ENCODE data around the gene FAM53A.
"Not testable (repeated sequence)": the region's sequence is repeated elsewhere in the genome, so short reads cannot be mapped to it uniquely, and the experiment has no call there.

FAM53A gene

GRCh38 chr4:1609901-1610790, 74.0 kb downstream of the FAM53A start:
- no peaks in the 10 kb centered on the region for H3K36me3 ChIP-seq (ENCODE audit: control insufficient read depth in 5 of 5, insufficient read depth in 5 of 5, low read length in 5 of 5)
- H3K4me3 ChIP-seq (ENCODE audit: low read depth in 1 of 5, low read length in 5 of 5) = no peak overlapping the region
- H3K9me3 ChIP-seq (ENCODE audit: control insufficient read depth in 5 of 5, low read length in 5 of 5) = peaks cover 0 to 2% (median 0%) of the 10 kb centered on the region in 5 donors
- H3K9ac ChIP-seq (ENCODE audit: low read length in 5 of 5) = no peak overlapping the region
- H3K27me3 ChIP-seq (ENCODE audit: control insufficient read depth in 5 of 5, insufficient read depth in 4 of 5, low read length in 5 of 5) = peaks cover 7 to 11% (median 8%) of the 10 kb centered on the region in 5 donors
- no peaks in the 10 kb centered on the region for H3K4me1 ChIP-seq (ENCODE audit: control insufficient read depth in 5 of 5, insufficient read depth in 5 of 5, low read length in 5 of 5)
- no peak overlapping the region for H3K27ac ChIP-seq (ENCODE audit: low read depth, low read length)

DNA sequence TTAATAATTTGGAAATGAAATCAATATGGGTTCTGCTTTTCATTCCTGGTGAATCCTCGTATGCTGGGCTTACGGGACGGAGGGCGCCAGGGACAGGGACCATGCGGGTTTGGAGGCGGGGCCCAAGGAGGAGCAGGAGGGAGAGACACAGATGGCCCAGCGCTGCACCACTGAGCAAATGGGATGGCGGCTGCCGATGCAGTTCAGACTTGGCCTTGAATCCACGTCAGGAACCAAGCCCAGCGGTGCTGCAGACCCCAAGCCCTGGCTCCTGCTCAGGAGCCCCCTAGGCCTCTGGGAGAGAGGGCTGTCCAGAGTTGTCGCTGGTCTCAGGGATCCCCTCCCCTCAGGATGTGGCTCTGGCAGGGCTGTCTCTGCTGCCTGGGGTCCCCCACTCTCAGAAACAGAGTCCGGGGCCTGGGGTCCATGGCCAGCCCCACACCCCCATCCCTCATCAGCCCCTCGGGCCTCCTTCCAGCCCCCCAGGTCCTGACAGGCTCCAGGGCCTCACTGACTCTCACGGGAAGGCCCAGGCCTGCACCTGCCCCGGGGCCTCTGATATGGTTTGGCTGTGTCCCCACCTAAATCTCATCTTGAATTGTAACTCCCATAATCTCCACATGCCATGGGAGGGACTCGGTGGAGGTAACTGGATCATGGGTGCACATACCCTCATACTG, 75.2 kb downstream of the FAM53A start:
- H3K36me3 ChIP-seq (ENCODE audit: control insufficient read depth in 5 of 5, insufficient read depth in 5 of 5, low read length in 5 of 5) = no peaks in the 10 kb centered on the region
- H3K27me3 ChIP-seq (ENCODE audit: control insufficient read depth in 5 of 5, insufficient read depth in 4 of 5, low read length in 5 of 5) = peaks cover 16 to 20% (median 18%) of the 10 kb centered on the region in 5 donors
- H3K4me1 ChIP-seq (ENCODE audit: control insufficient read depth in 5 of 5, insufficient read depth in 5 of 5, low read length in 5 of 5) = no peaks in the 10 kb centered on the region
- H3K9me3 ChIP-seq (ENCODE audit: control insufficient read depth in 5 of 5, low read length in 5 of 5) = peaks cover 0 to 2% (median 0%) of the 10 kb centered on the region in 5 donors
- no peak overlapping the region for H3K4me3 ChIP-seq (ENCODE audit: low read depth in 1 of 5, low read length in 5 of 5)
- no peak overlapping the region for H3K27ac ChIP-seq (ENCODE audit: low read depth, low read length)
- no peak overlapping the region for H3K9ac ChIP-seq (ENCODE audit: low read length in 5 of 5)

- Histone ChIP-seq H3K9me3 (ENCODE audit: control insufficient read depth in 5 of 5, low read length in 5 of 5) (peaks cover 0 to 2% (median 0%) of the 10 kb centered on the region in 5 donors), H3K27ac (ENCODE audit: low read depth, low read length) (no peak overlapping the region), H3K36me3 (ENCODE audit: control insufficient read depth in 5 of 5, insufficient read depth in 5 of 5, low read length in 5 of 5) (no peaks in the 10 kb centered on the region), H3K9ac (ENCODE audit: low read length in 5 of 5) (no peak overlapping the region), H3K4me1 (ENCODE audit: control insufficient read depth in 5 of 5, insufficient read depth in 5 of 5, low read length in 5 of 5) (peaks cover 0 to 5% (median 0%) of the 10 kb centered on the region in 5 donors), H3K27me3 (ENCODE audit: control insufficient read depth in 5 of 5, insufficient read depth in 4 of 5, low read length in 5 of 5) (peaks cover 18 to 26% (median 25%) of the 10 kb centered on the region in 5 donors), H3K4me3 (ENCODE audit: low read depth in 1 of 5, low read length in 5 of 5) (no peak overlapping the region)
Measured at GRCh38 chr4:1608196-1608820, 75.8 kb downstream of the FAM53A start.

- H3K27me3 ChIP-seq (ENCODE audit: control insufficient read depth in 5 of 5, insufficient read depth in 4 of 5, low read length in 5 of 5) = peaks cover 24 to 32% (median 28%) of the 10 kb centered on the region in 5 donors
- not testable (repeated sequence) for H3K4me3 ChIP-seq (ENCODE audit: low read depth in 1 of 5, low read length in 5 of 5); H3K9ac ChIP-seq (ENCODE audit: low read length in 5 of 5); H3K4me1 ChIP-seq (ENCODE audit: control insufficient read depth in 5 of 5, insufficient read depth in 5 of 5, low read length in 5 of 5); H3K27ac ChIP-seq (ENCODE audit: low read depth, low read length); H3K9me3 ChIP-seq (ENCODE audit: control insufficient read depth in 5 of 5, low read length in 5 of 5); H3K36me3 ChIP-seq (ENCODE audit: control insufficient read depth in 5 of 5, insufficient read depth in 5 of 5, low read length in 5 of 5)
Measured at GRCh38 chr4:1607436-1608195, 76.5 kb downstream of the FAM53A start.

DNA sequence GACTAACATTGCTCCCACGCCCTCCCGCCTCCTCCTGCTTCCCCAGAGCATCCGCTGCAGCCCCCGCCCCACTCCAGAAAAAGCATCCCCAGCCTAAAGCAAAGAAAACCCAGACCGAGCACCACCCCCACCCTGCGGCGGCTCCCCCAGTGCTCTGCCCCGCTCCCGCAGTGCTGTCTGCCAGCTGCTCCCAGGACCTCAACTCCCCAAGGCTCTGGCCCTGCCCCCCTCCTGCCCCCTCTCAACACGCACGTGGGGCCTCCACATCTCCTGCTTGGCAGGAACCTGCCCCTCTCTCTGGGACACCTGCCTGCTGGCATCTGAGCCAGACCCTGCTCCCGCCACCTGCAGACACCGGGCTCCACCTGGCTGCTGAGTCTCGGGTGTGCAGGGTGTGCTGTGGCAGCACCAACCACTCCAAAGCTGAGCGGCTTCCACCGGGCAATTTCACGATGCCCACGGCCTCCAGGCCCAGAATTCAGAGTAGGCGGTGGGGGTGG, 79.4 kb downstream of the FAM53A start:
- Histone ChIP-seq H3K4me1 (ENCODE audit: control insufficient read depth in 5 of 5, insufficient read depth in 5 of 5, low read length in 5 of 5) (peaks cover 0 to 5% (median 0%) of the 10 kb centered on the region in 5 donors), H3K9ac (ENCODE audit: low read length in 5 of 5) (no peak overlapping the region), H3K4me3 (ENCODE audit: low read depth in 1 of 5, low read length in 5 of 5) (no peak overlapping the region), H3K27me3 (ENCODE audit: control insufficient read depth in 5 of 5, insufficient read depth in 4 of 5, low read length in 5 of 5) (peaks cover 24 to 36% (median 28%) of the 10 kb centered on the region in 5 donors), H3K36me3 (ENCODE audit: control insufficient read depth in 5 of 5, insufficient read depth in 5 of 5, low read length in 5 of 5) (no peaks in the 10 kb centered on the region), H3K27ac (ENCODE audit: low read depth, low read length) (no peak overlapping the region), H3K9me3 (ENCODE audit: control insufficient read depth in 5 of 5, low read length in 5 of 5) (no peaks in the 10 kb centered on the region)

DNA sequence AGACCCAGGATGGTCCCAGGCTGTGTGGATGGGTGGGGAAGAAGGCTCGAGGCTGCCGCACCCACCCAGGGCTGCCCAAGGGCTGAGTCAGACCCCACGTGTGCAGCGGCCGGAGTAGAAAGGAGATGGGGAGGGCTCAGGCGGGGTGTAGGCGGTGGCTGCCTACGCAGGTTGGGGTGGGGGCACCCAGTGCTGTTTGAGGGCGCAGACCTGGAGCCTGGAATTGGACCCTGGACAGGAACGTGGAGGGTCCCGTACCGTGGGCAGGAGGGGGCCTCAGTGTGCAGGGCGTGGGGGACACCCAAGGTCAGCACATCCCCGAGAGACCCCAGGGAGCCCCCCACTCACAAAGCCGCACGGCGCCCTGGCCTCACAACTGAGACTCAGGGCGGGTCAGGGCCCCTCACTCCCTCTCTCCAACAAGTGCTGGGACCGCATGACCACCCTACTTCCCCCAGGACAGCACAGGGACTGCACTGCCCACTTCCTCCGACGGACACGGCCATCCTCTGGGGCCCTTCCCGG, 79.9 kb downstream of the FAM53A start:
- H3K27me3 ChIP-seq (ENCODE audit: control insufficient read depth in 5 of 5, insufficient read depth in 4 of 5, low read length in 5 of 5) = peaks cover 24 to 36% (median 28%) of the 10 kb centered on the region in 5 donors
- H3K9ac ChIP-seq (ENCODE audit: low read length in 5 of 5) = no peak overlapping the region
- H3K9me3 ChIP-seq (ENCODE audit: control insufficient read depth in 5 of 5, low read length in 5 of 5) = no peaks in the 10 kb centered on the region
- H3K27ac ChIP-seq (ENCODE audit: low read depth, low read length) = no peak overlapping the region
- H3K4me3 ChIP-seq (ENCODE audit: low read depth in 1 of 5, low read length in 5 of 5) = no peak overlapping the region
- H3K4me1 ChIP-seq (ENCODE audit: control insufficient read depth in 5 of 5, insufficient read depth in 5 of 5, low read length in 5 of 5) = peaks cover 0 to 5% (median 0%) of the 10 kb centered on the region in 5 donors
- H3K36me3 ChIP-seq (ENCODE audit: control insufficient read depth in 5 of 5, insufficient read depth in 5 of 5, low read length in 5 of 5) = no peaks in the 10 kb centered on the region

- Histone ChIP-seq H3K36me3 (ENCODE audit: control insufficient read depth in 5 of 5, insufficient read depth in 5 of 5, low read length in 5 of 5) (no peaks in the 10 kb centered on the region), H3K27ac (ENCODE audit: low read depth, low read length) (no peak overlapping the region), H3K4me1 (ENCODE audit: control insufficient read depth in 5 of 5, insufficient read depth in 5 of 5, low read length in 5 of 5) (peaks cover 0 to 5% (median 0%) of the 10 kb centered on the region in 5 donors), H3K4me3 (ENCODE audit: low read depth in 1 of 5, low read length in 5 of 5) (no peak overlapping the region), H3K9ac (ENCODE audit: low read length in 5 of 5) (no peak overlapping the region), H3K9me3 (ENCODE audit: control insufficient read depth in 5 of 5, low read length in 5 of 5) (no peaks in the 10 kb centered on the region), H3K27me3 (ENCODE audit: control insufficient read depth in 5 of 5, insufficient read depth in 4 of 5, low read length in 5 of 5) (peaks cover 24 to 36% (median 27%) of the 10 kb centered on the region in 5 donors)
Measured at GRCh38 chr4:1603413-1604135, 80.5 kb downstream of the FAM53A start.

GRCh38 chr4:1602655-1603412, 81.3 kb downstream of the FAM53A start:
- Histone ChIP-seq H3K27ac (ENCODE audit: low read depth, low read length) (no peak overlapping the region), H3K9ac (ENCODE audit: low read length in 5 of 5) (no peak overlapping the region), H3K4me1 (ENCODE audit: control insufficient read depth in 5 of 5, insufficient read depth in 5 of 5, low read length in 5 of 5) (peaks cover 0 to 5% (median 0%) of the 10 kb centered on the region in 5 donors), H3K9me3 (ENCODE audit: control insufficient read depth in 5 of 5, low read length in 5 of 5) (no peaks in the 10 kb centered on the region), H3K4me3 (ENCODE audit: low read depth in 1 of 5, low read length in 5 of 5) (no peak overlapping the region), H3K27me3 (ENCODE audit: control insufficient read depth in 5 of 5, insufficient read depth in 4 of 5, low read length in 5 of 5) (peaks cover 24 to 36% (median 27%) of the 10 kb centered on the region in 5 donors), H3K36me3 (ENCODE audit: control insufficient read depth in 5 of 5, insufficient read depth in 5 of 5, low read length in 5 of 5) (no peaks in the 10 kb centered on the region)
